ENCODE results near the gene PHLDB1. TPM values are rescaled to one million over a fixed set of nuclear protein-coding genes. Genes with fewer than 3 reads are reported as not detected.

Gene PHLDB1
- total RNA-seq, 4 donors from 2014 or later = 51.9 to 77.4 (median 70.2) TPM

- peak in 1 of 2 donors; percentile 28 for DNase-seq (ENCODE audit: low spot score in 2 of 2)
- 89 to 92% methylated on average over 3 of the region's 3 CpGs for WGBS, 2 donors
- TF ChIP-seq POLR2A (IDR thresholded peaks at IDR 0.05) (no peak), CTCF (IDR thresholded peaks at IDR 0.05) (no peak)
- intact Hi-C loops (cut with DNase I; ENCODE audit: low total_unique reads) = no loop called here
- H3K4me3 ChIP-seq (ENCODE audit: low read depth, poor library complexity, severe bottlenecking) = no peak overlapping the region
Observed at GRCh38 chr11:118651820-118652219, 44.4 kb downstream of the PHLDB1 start.

- intact Hi-C loops (cut with DNase I; ENCODE audit: low total_unique reads) = no loop called here
- DNase-seq (ENCODE audit: low spot score in 2 of 2) = peak in 1 of 2 donors; percentile 73
- 53 to 60% methylated on average over 4 of the region's 4 CpGs for whole genome bisulfite sequencing, 2 donors
- TF ChIP-seq CTCF (IDR thresholded peaks at IDR 0.05) (no peak), POLR2A (IDR thresholded peaks at IDR 0.05) (no peak)
- H3K4me3 ChIP-seq (ENCODE audit: low read depth, poor library complexity, severe bottlenecking) = no peak overlapping the region
Observed at GRCh38 chr11:118652681-118653181, 45.3 kb downstream of the PHLDB1 start.

- WGBS, 2 donors = 78 to 89% methylated on average over 8 of the region's 8 CpGs
- intact Hi-C loops (cut with DNase I; ENCODE audit: low total_unique reads) = no loop called here
- no peak overlapping the region for H3K4me3 ChIP-seq (ENCODE audit: low read depth, poor library complexity, severe bottlenecking)
- no peak for TF ChIP-seq CTCF (IDR thresholded peaks at IDR 0.05)
- DNase-seq (ENCODE audit: low spot score in 2 of 2) = no peak
Observed at GRCh38 chr11:118653684-118654390, 46.4 kb downstream of the PHLDB1 start.

- TF ChIP-seq CTCF (IDR thresholded peaks at IDR 0.05) = no peak
- TF ChIP-seq POLR2A (IDR thresholded peaks at IDR 0.05) = no peak
- DNase-seq (ENCODE audit: low spot score in 2 of 2) = no peak
- 89 to 90% methylated on average over 7 of the region's 7 CpGs for WGBS, 2 donors
- no peak overlapping the region for H3K4me3 ChIP-seq (ENCODE audit: low read depth, poor library complexity, severe bottlenecking)
- intact Hi-C loops (cut with DNase I; ENCODE audit: low total_unique reads) = no loop called here
Observed at GRCh38 chr11:118655486-118656190, 48.2 kb downstream of the PHLDB1 start.

DNA sequence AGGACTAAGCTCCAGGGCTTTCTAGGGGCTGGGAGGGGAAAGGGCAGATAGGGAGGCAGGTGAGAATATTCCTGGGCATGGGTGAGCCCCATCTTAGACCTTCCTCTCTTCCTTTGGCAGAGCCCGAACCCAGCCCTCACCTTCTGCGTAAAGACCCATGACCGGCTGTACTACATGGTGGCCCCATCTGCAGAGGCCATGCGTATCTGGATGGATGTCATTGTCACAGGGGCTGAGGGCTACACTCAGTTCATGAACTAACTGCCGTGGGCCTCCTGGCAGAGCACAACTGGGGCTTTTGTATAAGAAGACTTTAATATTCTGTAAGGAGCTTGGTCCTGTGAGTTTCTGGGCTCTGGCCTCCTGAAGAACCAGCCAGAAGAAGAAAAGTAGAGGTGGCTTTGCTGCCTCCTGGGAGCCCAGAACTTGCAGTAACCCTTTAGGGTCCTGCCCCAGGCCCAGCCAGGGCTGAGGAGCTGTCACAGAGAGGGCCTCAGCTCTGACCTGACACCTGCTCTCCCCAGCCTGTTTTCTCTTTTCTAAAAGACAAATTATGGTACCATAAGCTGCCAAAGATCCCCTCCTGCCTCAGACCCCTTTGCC, 49.2 kb downstream of the PHLDB1 start:
- DNase-seq (ENCODE audit: low spot score in 2 of 2) = no peak
- intact Hi-C loops (cut with DNase I; ENCODE audit: low total_unique reads) = no loop called here
- TF ChIP-seq POLR2A (IDR thresholded peaks at IDR 0.05) (no peak), CTCF (IDR thresholded peaks at IDR 0.05) (no peak)
- no peak overlapping the region for H3K4me3 ChIP-seq (ENCODE audit: low read depth, poor library complexity, severe bottlenecking)
- whole genome bisulfite sequencing, 2 donors = 85 to 89% methylated on average over 5 of the region's 5 CpGs

All from lower leg skin (tissue), 4 donors.